ENCODE data around the gene PTPRR.

The PTPRR gene

DNA sequence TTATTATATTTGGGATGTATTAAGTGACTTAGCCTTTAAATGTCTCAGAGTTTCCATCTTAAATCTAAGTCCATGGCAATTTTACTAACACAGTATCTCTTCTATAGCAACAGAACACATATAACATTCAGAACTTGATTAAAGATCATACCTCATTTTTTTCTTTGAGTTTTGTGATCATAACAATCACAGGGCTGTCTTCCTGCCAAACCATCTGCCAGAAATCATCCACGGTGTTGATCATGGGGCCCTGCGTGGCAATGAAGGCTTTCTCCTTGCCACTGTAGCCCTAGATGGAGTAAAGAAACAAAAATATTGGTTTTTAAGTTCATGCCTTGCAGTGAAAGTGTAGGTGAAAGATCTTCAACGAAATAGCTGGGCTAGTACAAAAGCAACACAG is 236.6 kb downstream of the PTPRR start:
- DNase-seq, result no peak

DNA sequence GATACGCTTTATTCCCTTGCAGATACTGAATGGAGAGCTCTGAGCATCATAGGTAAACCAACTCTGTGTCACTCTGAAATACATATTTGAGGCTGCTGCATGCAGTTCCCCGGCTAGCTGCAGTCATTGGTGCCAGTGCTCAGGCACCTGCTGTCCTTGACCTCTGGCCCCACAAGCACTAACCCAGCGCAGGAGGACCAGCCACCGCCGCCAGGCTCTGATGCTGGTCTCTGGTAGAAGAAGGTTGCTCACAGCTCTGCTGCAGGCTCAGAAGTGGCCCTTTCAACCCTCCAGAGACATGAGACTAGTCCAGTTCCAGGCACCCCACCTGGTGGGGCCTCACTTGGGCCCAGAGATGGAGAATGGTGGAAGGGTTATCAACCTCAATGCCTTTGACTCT is 248.8 kb downstream of the PTPRR start:
- DNase-seq, result no peak

DNA sequence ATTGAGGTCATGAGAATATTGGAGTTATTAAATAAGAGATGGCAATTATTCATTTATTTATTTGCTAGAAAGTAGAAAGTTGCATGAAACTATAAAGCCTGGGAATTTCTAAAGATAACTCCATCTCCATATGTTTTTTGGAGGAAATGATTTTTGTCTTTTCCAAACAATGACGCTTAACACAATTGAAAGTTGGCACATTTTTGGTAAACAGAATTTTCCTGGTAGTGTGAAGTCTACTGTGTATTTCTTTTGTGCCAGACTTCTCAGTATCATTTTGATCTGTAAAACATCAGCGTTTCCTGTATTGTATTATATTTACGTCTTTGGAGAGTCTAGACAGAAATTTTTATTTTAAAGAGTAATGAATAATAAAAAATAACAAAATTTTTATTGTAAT is 249.6 kb downstream of the PTPRR start:
- no peak for DNase-seq

DNA sequence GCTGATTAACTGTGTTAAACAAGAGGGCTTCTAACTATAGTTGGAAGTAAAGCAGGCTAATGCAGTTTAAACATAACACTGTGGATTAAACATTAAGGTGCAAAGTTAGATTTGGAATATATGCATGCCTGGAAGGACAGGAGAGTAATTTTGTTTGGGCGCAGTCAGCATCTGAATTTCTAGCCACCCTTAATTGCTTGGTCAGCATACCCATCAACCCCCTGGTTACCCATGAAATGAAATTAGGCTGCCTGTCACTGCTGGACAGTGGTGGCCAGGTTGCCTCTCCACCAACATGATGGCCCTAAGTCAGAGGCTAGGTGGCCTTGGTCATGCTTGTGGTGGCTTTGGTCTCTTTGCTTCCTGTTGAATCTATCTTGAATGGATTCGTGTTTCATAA is 253.3 kb downstream of the PTPRR start:
- no peak for DNase-seq

DNA sequence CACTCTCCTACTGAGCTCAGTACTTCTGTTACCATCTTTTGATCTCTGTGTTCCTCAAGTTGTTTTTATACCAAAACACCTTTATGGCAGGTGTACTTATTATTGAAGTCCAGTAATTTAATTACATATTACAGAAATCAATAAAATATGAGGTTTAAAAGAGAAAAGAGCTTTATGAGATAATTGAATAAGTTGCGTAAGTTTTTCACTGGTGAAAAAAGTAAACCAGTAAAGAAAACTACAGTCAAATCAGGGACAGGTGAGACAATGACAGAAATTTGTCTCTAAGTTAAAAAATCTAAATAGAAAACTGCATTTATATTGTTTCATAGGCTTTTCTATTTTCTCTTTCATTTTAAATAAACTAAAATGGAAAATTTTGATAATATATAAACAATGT is 254.2 kb downstream of the PTPRR start:
- DNase-seq, result no peak

DNA sequence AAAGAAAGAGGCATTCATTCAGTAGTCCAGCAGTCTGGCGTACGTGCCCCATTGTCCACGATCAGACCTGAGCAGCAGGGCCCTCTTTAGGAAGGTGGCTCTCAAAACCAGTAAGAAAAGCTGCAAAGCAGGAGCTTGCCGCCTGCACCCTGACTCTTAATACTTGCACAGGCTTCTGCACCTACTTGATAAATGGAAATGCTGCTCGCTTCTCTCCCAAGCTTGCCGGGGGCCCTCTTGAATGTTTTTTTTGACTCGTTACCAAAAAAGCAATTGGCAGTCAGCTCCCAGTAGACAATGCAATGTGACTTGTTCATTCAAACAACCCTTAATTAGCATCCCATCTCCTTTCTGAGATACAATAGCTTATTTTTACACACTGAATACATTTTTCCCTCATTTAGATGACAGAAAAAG is 256.1 kb downstream of the PTPRR start:
- no peak for DNase-seq

DNA sequence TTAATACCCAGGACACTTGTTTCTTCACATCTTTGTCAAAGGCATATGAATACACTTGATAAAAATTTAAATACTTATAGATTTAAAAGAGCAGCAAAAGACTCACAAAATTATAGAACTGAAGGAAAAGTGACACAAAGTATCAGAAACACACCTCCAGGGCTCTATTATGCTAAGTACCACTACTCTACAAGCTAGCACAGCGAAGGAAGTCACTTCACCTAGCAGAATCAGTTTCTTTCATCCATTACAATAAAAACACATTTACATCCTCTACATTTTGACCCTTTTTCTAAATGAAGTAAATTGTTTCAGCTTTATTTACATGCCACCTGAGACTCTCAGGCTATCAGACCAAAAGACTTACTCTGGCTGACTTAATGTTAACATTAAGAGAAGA is 256.7 kb downstream of the PTPRR start:
- DNase-seq, result no peak

DNA sequence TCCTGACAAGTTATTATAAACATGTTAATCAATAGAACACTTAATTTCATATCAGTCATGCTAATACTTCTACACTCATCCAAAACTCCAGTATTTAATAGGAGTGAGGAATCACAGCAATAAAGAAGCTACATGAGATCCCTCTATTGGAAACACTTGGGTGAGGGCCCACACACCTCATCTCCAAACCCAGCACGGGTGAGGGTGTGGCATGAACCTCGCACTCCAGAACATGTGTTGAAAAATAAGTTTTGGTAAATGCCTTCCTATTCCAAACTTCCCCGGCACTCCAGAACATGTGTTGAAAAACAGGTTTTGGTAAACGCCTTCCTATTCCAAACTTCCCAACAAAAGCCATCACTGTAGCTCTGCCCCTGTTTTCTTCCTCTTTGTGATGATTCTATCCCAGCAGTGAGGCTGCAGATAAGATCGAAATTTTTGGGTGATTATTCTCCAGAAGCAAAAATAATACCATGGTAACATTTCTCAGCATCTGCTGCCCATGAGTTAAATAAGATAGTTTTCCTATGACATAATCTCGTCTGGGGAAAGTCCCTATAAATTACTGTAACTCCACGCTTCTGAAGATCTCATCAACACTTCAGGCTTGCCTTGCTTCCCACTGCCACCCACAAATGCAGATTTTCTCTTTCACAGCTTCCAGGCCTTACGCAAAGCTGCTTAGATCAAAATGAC is 258.9 kb downstream of the PTPRR start:
- DNase-seq, result peak; percentile 78

DNA sequence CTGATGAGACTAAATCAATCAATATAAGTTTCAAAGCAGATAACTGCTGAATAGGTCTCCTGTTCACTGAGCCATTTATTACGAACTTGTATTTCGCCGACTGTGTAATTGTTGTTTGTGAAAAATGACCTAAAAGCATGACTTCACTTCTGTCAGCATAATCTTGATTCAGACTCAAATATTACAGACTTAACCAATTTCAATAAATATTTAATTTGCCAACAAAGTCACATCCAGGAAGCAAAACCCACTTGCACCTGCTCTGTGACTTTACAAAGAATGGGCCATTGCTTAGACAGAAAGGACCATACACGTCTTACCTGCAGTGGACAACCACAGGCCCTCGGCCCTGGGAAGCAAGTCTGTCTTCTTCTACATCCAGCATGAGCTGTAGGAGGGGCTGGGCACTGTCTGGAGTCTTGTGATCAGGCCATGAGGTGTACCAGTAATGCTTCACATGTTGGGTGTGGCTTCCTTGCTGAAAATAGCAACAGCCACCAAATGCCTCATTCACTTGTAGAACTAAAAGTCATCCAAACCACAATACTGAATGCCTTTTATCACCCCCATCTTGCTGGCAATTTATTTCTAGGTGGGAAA is 259.8 kb downstream of the PTPRR start:
- DNase-seq, result peak; percentile 89

DNA sequence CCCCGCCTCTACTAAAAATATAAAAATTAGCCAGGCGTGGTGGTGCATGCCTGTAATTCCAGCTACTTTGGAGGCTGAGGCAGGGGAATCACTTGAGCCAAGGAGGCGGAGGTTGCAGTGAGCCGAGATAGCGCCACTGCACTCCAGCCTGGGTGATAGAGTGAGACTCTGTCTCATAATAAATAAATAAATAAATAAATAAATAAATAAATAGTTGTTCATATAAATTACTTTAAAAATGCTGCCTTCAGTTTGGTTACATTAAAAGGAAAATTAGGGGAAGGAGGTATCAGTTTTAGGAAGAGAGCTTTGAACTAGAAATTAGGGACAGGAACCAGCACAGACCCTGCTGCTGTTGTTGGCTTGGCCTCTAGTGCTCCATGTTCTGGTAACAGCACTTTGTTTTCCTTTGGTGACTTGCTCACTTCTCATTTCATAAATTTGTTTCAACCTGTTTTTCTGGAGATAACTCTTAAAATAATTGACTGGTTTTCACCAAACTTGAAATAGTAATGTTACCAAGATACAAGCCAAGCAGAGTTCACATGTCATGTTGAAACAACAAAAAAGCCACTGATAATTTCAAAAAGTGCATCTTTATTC is 260.4 kb downstream of the PTPRR start:
- no peak for DNase-seq

DNA sequence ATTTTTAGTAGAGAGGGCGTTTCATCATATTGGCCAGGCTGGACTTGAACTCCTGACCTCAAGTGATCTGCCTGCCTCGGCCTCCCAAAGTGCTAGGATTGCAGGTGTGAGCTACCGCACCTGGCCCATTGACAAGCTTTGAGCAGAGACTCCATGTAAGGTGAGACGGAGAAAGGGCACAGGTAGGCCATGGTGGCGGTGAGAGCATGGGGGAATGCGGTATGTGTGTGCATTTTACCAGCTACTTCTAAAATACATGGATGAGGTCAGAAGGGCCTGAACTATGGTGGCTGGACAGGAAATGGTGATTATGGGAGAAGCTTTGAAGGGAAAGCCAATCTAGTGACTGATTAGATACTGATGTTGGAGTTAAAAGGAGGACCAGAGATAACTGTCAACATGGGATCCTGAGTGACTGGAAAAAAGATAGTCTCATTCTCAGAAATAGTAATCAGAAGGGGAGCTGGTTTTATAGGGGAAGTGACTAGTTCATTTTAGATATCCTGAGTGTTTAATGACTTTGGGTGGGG is 261.4 kb downstream of the PTPRR start:
- DNase-seq, result no peak

DNA sequence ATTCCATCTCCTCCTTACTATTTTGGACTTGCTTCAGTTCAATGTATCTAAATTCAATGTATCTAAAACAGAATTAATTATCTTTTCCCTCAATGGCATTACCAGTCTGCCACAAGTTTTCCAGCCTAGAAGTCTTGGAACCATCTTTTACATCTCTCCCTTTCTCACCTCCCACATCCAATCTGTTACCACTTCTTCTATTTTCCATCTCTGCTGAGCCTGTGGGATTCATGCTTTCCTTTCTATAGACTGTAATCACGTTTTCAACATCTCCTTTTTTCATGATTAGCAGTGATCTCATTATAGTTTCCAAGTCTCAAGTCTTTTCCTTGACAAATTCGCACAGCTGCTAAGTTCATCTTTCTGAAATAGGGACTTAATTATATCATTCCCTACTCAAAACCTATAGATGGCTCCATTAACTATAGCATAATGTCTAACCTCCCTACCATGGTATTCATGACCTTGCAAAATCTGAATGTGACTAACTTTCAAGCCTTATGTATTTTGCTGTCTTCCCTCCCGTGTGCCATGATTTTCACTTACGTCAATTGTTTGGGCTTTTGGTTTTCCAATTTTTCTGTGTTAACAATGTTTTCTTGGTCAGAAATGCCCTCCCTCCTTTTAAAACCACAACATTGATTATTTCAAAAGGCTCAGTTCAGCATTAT is 262.8 kb downstream of the PTPRR start:
- DNase-seq, result no peak

DNA sequence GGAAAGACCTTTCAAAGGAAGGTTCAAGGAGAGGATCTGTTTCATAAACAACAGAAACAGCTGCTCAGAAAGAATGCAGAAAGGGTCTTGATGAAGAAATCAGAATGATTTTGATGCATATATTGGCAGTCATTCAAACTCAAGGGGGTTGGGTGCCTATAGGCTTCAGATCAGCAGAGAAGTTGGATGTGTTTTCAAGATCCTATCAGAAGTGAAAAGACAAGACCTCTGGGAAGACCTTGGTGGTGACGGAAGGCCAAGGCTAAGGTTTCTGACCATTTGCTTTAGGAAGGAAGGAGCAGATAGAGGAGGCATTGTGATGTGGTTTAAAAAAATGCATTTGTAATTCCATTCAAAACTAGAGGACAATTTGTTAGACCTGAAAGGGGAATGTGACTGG is 268.1 kb downstream of the PTPRR start:
- peak; percentile 9 for DNase-seq

DNA sequence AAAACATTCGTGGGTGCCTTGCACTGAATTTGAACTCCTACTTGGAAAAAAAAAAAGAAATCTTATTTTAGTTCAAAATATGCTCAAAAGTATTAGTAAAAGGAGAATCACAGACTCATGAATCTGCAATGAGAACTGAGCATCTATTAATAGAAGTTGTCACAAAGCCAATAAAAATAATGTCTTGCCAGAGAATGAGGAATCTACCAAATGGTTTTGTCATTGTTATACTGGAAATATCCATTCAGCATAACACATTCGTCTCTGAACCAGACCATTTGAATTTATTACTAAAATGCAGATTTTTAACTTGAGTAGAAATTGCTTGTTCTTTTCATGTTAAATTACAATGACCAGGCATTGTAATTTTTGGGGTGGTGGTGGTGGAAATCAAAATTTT is 271.7 kb downstream of the PTPRR start:
- peak; percentile 88 for DNase-seq

DNA sequence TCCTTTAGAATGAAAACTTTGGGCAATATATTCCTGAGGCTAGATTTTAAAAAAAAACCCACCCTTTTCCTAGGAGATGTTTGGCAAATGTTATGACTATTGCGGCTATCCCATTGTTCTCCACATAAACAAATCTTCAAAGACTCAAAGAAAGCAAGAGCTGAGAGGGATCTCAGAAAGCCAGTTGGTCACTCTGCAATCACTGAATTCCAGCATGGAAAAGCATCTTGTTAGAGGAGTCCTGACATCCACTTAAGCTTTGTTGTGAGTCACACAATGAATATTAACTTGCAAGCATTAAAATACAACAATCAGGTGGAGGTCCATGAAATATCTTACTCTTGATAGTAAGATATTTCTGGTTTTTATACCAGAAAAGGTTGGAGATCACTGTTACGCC is 272.3 kb downstream of the PTPRR start:
- DNase-seq, result peak; percentile 53

DNA sequence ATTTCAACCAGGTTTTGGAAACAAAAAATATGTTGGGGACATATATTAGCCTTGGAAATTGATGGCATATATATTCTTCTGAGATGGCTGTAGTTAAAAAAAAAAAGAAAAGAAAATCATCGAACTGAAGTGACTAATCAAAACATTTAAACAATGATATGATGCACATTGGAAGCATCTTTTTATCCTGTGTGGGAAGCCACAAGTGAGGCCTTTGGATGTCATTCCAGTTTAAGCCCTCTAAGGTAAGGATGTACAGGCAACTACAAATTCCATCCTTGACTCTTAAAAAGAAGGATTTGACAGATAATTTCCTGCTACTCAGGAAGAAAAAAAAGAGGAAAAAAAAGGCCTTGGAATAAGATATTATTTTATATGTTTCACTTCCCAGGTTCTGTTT is 273.7 kb downstream of the PTPRR start:
- DNase-seq, result peak; percentile 87

DNA sequence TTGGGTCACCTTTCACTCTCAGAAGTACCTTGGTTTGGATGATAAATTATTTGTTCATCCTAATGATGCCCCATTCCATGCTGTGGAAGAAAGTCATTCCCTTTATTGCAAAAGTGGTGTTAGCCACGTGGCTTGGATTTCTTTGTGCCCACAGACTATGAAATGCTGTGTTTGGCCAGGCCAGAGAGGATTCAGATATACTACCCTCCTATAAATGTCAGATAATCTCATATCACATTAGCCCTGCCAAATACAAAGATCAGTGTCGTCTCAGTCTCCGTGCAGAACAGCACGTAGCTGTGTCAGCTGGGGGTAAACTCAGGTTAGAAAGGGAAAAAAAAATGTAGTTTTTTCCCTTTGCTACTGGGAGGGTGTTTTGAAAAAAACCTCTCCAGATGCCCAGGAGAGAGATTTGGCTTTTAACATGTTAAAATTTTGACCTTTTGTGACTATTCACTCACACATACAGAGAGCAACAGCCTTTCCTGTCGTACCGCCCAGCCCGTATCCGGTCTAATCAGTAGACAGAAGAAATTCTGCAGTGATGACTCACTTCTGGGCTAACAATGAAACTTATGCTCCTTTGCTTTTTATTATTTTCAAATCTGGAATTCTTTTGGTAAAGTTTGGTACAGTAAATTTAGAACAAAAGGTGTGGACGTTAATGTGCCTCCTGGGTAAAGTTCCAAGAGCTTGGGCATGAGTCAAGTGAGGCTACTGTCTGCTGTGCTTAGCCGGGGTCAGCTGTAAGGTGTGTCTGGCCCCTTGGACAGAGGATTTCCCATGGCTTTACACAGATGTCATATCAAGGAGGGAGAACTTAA is 274.8 kb downstream of the PTPRR start:
- DNase-seq, result peak; percentile 93

DNA sequence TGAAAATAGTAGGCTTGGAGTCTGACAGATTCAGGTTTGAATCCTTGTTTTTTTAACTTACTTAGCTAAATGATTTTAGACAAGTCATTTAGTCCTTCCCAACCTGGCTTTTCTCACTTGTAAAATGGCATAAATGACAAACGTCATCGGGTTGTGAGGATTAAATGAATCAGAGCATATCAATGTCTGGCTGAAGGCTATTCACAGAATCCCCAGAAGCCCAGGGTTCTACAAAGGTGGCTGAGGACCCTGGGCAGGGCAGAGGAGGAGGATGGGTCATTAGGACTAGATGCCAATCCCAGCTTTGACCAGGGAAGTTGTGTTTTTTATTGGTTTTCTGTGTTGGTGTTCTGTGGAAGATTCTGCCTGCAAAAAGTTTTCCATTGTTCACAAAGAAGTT is 275.7 kb downstream of the PTPRR start:
- no peak for DNase-seq

DNA sequence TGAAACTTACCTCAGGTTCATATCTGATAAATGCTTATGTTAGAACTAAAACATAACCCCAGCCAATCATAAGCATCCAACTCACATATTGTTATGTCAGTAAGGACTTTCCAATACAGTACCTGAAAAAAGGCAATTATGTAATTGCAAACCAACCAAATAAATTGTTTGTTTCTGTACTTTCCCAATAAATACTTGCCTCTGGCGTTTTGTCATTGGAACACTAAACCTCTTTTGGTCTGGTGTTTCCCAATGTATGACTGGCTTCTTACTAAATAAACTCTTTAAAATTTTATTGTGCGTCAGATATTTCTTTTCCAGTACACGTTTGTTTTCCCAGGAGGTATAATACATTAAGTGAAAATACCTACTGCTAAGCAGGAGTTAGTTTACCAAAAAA is 276.6 kb downstream of the PTPRR start:
- no peak for DNase-seq

DNA sequence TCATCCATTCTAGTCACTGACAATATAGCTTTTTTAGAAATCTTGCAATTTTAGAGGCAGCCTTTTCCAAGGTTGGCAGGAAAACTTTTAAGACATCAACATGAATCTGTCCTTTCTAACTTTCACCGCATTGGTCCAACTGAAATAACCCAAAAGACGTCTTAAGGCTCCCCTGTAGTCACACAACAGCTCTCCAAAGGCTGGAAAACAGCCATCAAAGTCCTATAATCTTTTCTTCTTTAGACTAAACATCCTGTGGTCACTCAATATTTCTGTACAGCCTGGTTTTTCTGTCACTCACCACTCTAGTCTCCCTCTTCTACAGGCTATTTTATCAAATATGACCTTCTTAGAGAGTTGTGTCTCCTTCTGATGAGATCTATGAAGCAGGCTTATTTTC is 278.8 kb downstream of the PTPRR start:
- DNase-seq, result no peak

DNA sequence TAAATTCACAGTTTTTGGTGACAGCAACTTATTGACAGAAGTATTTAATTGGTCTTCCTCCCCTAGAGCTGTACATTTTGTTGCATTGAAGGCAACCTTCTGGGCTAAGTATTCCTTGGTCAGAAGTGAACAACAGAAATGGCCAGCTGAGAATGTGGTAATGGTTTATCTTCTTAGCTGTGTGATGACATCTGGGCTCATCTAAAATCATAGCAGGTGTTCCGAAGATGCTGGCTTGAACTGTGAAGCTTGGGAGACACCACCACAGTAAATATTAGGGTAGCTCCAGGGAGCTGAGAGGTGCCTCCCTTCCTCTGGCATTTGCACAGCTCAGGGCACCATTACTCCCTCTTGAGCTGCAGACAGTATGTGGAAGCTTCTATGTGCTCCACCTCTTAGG is 279.6 kb downstream of the PTPRR start:
- no peak for DNase-seq

DNA sequence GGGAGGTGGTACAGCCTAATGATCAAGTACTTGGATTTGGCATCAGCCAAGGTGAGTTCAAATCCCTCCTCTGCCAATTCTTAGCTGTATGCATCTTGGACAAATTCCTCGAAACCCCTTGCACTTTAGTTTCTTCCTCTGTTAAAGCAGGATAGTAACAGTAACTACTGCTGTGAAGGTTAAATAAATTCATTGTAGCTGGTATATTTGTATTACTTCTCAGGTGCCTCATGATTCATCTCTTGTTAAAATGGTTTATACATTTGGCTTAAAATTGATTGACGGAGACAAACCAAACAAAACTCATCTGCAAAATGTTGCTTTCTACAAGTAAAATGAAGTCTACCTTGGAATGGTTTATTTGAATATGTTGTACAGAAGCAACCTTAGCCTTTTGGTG is 281.0 kb downstream of the PTPRR start:
- DNase-seq, result no peak

All from HCEC 1CT (cell line).